ENCODE measurements around the gene PHLDB2. TPM values are rescaled to one million over a fixed set of nuclear protein-coding genes. Genes with fewer than 3 reads are reported as not detected.

Gene PHLDB2
- total RNA-seq, 2 experiments from 2014 or later: 1.2 to 2.4 TPM

GRCh38 chr3:111863942-111864694 lies 5.1 kb downstream of the PHLDB2 start:
- H3K36me3 Mint-ChIP-seq (ENCODE audit: low read depth): no peaks in the 10 kb centered on the region
- no peak for TF ChIP-seq CTCF (IDR thresholded peaks at IDR 0.05)
- intact Hi-C loops (cut with micrococcal nuclease): loop anchor here (5.0 to 10.0 kb wide), 2 partner anchors 149 to 197 kb away; no protein-coding TSS in a partner anchor
- ChIA-PET POLR2A (no interaction called here), CTCF (no interaction called here)
- no peak for DNase-seq
- no peaks in the 10 kb centered on the region for H3K9me3 Mint-ChIP-seq
- peaks cover 5% of the 10 kb centered on the region for H3K4me1 Mint-ChIP-seq (ENCODE audit: low read depth)
- H3K27me3 Mint-ChIP-seq: peaks cover 14% of the 10 kb centered on the region
- no peak overlapping the region for H3K27ac Mint-ChIP-seq
- H3K4me3 Mint-ChIP-seq: no peak overlapping the region
- no peak for ATAC-seq

DNA sequence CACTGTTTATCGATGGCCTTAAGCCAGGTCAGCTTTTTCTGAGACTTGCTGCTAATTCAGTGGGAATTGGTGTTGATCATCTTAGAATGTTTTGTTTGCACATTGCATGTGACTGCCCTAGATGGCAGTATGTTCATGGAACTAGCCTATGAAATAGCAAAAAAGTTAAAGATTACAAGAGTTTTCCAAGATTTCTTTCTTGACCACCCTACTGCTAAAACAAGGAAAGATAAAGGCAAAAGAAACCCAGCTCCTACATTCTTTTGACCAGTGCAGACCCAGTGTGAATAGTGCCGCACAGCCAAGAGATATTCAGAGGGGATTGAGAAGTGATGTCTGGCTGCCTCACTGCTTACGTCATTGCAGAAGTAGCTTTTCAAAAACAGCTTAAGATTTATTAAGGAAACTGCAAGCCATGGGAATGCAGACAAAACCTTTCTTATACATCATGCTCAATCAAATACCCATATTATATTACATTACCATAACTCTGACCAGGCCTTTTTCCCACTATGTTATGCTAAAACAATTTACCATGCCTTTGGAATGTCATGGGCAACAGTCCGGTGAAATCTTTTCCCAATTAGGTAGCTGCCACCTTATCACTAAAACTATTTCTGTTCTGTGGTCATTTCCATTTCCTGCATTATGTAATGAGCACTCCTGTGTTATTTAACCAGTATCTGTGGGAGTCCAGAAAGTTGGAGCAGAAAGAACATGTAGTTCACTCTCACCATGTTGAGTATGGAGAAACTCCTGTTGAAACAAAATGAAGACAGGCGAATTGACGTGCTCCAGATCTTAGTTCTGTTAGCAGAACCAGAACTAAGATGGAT lies 6.0 kb downstream of the PHLDB2 start:
- TF ChIP-seq CTCF (IDR thresholded peaks at IDR 0.05): no peak
- H3K9me3 Mint-ChIP-seq: no peaks in the 10 kb centered on the region
- H3K27me3 Mint-ChIP-seq: peaks cover 14% of the 10 kb centered on the region
- peaks cover 5% of the 10 kb centered on the region for H3K4me1 Mint-ChIP-seq (ENCODE audit: low read depth)
- H3K27ac Mint-ChIP-seq: no peak overlapping the region
- H3K4me3 Mint-ChIP-seq: no peak overlapping the region
- CTCF ChIA-PET: interaction anchor here (0.6 to 1.2 kb wide), 2 partner anchors 9 to 10 kb away, joined by 4 read pairs; no protein-coding TSS in a partner anchor
- no peaks in the 10 kb centered on the region for H3K36me3 Mint-ChIP-seq (ENCODE audit: low read depth)
- intact Hi-C loops (cut with micrococcal nuclease): loop anchor here (5.0 to 10.0 kb wide), 2 partner anchors 150 to 198 kb away; no protein-coding TSS in a partner anchor
- no peak for ATAC-seq
- no peak for DNase-seq
- POLR2A ChIA-PET: no interaction called here

DNA sequence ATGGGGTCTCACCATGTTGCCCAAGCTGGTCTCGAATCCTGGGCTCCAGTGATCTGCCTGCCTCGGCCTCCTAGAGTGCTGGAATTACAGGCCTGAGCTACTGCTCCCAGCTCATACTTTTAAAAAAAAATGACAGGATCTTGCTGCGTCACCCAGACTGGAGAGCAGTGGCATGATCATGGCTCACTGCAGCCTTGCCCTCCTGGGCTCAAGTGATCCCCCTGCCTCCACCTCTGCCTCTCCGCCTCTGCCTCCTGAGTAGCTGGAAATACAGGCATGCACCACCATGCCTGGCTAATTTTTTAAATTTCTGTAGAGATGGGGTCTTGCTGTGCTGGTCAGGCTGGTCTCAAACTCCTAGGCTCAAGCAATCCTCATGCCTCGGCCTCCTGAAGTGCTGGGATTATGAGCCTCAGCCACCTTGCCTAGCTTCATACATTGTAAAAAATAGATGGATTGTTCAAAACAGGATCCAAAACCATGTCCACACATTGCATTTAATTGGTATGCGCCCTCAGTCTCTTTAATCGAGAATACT lies 8.9 kb downstream of the PHLDB2 start:
- DNase-seq (no peak), ATAC-seq (no peak)
- no peak overlapping the region for H3K27ac Mint-ChIP-seq
- intact Hi-C loops (cut with micrococcal nuclease): loop anchor here (10.0 kb wide), 1 partner anchor 153 kb away; no protein-coding TSS in a partner anchor
- no peaks in the 10 kb centered on the region for H3K9me3 Mint-ChIP-seq
- no peaks in the 10 kb centered on the region for H3K4me1 Mint-ChIP-seq (ENCODE audit: low read depth)
- H3K27me3 Mint-ChIP-seq: no peaks in the 10 kb centered on the region
- TF ChIP-seq CTCF (IDR thresholded peaks at IDR 0.05): no peak
- H3K36me3 Mint-ChIP-seq (ENCODE audit: low read depth): no peaks in the 10 kb centered on the region
- CTCF ChIA-PET: interaction anchor here (3.3 kb wide), 1 partner anchor 145 kb away, joined by 12 read pairs; no protein-coding TSS in a partner anchor
- no peak overlapping the region for H3K4me3 Mint-ChIP-seq
- POLR2A ChIA-PET: interaction anchor here (0.6 kb wide), 1 partner anchor 23 kb away, joined by 3 read pairs; no protein-coding TSS in a partner anchor

- no peak overlapping the region for H3K27ac Mint-ChIP-seq
- no peaks in the 10 kb centered on the region for H3K9me3 Mint-ChIP-seq
- H3K4me3 Mint-ChIP-seq: no peak overlapping the region
- intact Hi-C loops (cut with micrococcal nuclease): no loop called here
- H3K36me3 Mint-ChIP-seq (ENCODE audit: low read depth): no peaks in the 10 kb centered on the region
- DNase-seq: no peak
- ATAC-seq: no peak
- POLR2A ChIA-PET: interaction anchor here (0.5 kb wide), 1 partner anchor 1959 kb away, joined by 3 read pairs; no protein-coding TSS in a partner anchor
- no peaks in the 10 kb centered on the region for H3K27me3 Mint-ChIP-seq
- TF ChIP-seq CTCF (IDR thresholded peaks at IDR 0.05): no peak
- no peaks in the 10 kb centered on the region for H3K4me1 Mint-ChIP-seq (ENCODE audit: low read depth)
- CTCF ChIA-PET: interaction anchor here (0.8 to 3.3 kb wide), 3 partner anchors 10 to 143 kb away, joined by 4 to 12 read pairs (median 4); no protein-coding TSS in a partner anchor
Observed at GRCh38 chr3:111870620-111871019, 11.6 kb downstream of the PHLDB2 start.

Measured in activated CD8-positive, alpha-beta T cell treated with anti-CD3 and anti-CD28 coated beads for 36 hours (primary cell).